Measurements from ENCODE around the gene PSMG1.
A peak's percentile ranks its signal among the peaks of the same experiment; 100 is the strongest.
"Not testable (repeated sequence)": the region's sequence is repeated elsewhere in the genome, so short reads cannot be mapped to it uniquely, and the experiment has no call there.

Gene PSMG1, protein sequence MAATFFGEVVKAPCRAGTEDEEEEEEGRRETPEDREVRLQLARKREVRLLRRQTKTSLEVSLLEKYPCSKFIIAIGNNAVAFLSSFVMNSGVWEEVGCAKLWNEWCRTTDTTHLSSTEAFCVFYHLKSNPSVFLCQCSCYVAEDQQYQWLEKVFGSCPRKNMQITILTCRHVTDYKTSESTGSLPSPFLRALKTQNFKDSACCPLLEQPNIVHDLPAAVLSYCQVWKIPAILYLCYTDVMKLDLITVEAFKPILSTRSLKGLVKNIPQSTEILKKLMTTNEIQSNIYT

DNA sequence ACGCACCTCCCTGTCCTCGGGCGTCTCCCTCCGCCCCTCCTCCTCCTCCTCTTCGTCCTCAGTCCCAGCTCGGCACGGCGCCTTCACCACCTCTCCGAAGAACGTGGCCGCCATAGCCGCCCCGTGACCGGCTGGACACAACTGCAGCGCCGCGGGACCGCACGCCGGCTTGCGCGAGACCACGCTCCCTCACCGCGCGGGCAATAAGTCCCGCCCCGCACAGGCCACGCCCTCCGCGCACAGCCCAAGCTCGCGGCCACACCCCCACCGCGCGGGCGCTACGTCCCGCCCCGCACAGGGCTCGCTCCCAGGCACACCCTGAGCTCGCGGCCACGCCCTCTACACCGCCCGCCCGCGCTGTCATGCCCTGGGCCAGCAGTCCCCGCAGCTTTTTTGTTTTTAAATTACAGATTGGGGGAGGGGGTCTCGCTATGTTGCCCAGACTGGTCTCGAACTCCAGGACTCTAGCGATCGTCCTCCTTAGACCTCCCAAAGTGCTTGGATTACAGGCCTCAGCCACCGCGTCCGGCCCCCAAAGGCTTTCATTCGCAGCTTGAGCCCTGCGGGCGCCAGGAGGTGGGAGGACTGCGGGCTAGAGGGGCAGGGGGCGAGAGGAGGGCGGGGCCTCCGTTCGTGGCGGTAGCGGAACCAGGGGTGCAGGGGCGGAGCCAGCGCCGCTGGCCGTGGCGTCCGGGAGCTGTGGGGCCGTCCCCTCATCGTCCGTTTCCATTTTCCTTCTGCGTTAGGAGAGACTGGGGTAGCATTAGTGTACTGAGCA, at the start of gene PSMG1:
PSMG1 (minus strand) TSS at position 180 of the 778 bp plus-strand sequence; CDS start at position 114, 66 bp downstream.
- peak; percentile 86 to 88 for DNase-seq

GRCh38 chr21:39232861-39233291, 49.6 kb upstream of the PSMG1 start:
- no peak for DNase-seq

GRCh38 chr21:39224930-39225329, 41.7 kb upstream of the PSMG1 start:
- DNase-seq, result no peak

- DNase-seq, result no peak
Observed at GRCh38 chr21:39221997-39222486, 38.8 kb upstream of the PSMG1 start.

DNA sequence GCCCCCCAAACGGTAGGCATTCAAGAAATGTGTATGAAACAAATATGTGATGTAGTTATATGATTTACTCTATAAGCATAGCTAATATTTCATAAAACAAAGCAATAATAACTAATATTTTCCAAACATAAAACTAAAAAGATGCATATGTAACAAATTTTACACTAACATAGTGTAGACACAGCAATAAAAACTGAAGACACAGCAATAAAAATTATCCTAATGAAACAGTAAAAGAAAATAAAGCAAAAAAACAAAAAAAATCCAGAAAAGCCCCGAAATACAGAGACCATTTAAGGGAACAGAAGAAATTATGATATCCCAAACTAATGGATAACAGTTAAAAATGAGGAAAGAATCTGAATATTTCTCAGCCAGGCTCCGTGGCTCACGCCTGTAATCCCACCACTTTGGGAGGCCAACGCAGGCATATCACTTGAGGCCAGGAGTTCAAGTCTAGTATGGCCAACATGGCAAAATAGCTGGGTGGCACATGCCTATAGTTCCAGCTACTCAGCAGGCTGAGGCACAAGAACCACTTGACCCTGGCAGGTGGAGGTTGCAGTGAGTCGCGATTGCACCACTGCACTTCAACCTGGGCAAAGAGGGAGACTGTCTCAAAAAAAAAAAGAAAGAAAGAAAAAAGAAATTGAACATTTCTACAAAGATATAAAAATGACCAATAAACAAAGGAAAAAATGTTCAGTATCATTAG, 38.2 kb upstream of the PSMG1 start:
- DNase-seq, result no peak

DNA sequence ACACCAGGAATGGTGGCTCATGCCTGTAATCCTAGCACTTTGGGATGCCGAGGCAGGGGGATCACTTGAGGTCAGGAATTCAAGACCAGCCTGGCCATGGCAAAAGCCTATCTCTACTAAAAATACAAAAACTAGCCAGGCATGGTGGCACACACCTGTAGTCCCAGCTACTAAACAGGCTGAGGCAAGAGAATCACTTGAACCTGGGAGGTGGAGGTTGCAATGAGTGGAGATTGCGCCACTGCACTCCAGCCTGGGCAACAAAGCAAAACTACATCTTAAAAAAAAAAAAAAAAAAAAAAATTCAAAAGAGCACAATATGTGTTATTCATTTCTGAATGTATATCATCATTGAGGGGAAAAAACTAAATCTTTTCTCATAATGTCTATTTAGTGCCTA, 37.6 kb upstream of the PSMG1 start:
- not testable (repeated sequence) for DNase-seq

DNA sequence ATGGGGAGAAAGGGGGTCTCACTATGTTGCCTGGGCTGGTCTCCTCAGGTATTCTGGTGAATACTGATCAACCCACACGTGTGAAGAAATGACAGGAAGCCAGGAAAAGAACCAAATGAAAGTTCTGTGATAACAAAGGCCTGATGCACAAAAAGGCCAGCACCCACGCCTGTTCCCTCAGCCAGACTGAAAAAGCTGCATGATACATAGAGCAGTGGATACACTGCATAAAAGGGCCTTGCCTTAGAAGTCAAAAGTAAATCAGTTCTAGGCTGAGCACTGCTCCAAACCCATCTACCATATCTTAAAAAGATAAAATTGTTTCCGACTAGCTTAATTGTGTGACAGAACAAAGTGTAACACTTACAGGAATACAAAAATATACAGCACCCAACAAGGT, 36.9 kb upstream of the PSMG1 start:
- no peak for DNase-seq

DNA sequence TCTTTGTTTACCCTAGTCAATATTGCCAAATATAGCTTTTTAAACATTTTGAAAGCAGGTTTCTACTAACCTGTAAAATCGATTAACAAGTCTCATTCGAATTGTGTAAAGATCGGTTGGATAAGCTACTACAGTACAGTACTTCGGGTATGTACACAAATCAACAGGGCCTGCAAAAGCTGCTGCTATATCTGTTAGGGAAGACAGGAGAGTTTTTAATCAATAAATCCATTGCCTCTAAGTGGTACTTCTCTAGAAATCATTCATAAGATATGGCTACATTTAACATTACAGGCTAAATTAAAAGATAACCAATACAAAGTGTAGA, 34.8 kb upstream of the PSMG1 start:
- no peak for DNase-seq

- DNase-seq, result peak in 1 of 2 experiments; percentile 33
Observed at GRCh38 chr21:39217356-39218081, 34.3 kb upstream of the PSMG1 start.

GRCh38 chr21:39216290-39216689, 33.0 kb upstream of the PSMG1 start:
- DNase-seq, result no peak

GRCh38 chr21:39215078-39215477, 31.8 kb upstream of the PSMG1 start:
- no peak for DNase-seq

GRCh38 chr21:39209334-39209688, 26.1 kb upstream of the PSMG1 start:
- no peak for DNase-seq

GRCh38 chr21:39208624-39209333, 25.5 kb upstream of the PSMG1 start:
- no peak for DNase-seq

DNA sequence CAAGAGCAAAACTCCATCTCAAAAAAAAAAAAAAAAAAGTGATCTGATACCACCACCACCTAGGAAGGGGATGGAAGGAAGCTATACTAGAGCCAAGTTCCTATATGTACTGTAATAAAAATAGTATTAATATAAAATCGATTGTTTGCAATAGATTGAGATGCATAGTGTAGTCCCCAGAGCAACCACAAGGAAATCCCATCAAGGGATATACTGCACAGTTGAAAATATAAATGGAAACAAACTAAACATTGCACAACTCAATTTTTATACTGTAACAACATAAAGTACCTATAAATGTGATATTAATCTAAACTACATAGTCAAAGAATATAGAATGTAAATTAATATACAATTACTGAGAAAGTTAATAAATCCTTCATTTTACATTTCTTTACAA, 20.9 kb upstream of the PSMG1 start:
- no peak for DNase-seq

DNA sequence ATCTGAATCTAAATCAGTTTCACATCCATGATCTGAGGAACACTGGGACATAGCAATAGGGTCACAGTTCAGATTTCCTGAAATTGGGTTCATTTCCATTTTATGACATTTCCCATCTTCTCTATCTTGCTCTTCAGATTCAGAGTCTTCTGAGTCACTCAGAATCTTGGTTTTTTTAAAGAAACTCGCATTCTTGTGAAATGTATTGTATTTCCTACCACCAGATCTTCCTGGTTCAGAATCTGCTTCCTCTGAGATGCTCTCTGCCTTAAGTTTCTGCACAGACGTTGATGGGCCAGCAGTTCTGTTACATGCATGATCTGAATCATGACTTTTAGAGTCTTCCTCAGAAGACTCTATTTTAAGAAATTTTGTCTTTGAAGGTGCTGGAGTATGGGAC, 15.5 kb upstream of the PSMG1 start:
- DNase-seq, result no peak

DNA sequence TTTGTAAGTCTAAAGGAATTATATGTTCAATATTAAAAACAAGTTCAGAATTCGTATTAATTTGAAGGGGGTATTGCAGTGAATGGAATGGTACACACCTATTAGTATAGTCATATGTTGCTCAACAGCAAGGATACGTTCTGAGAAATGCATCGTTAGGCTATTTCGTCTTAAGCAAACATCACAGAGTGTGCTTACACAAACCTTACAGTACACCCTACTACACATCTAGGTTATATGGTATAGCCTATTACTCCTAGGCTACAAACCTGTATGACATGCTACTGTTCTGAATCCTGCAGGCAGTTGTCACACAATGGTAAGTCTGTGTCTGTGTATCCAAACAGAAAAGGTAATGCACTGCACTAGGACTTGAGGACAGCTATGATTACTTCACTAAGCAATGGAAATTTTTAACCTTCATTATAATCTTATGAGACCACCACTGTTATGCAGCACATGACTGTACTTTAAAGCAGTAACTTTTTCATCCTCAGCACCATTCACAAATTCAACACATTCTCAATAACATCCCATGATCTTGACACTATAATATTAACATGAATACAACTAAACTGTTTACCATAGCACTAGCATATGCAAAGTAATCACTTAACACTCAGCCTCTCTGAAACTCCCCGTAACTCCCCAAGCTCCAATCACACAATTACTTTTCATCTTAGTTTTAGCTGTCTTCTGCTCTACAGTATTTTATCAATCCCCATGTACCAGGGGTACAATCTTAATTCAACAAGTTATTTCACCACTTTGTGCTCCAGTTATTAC, 14.4 kb upstream of the PSMG1 start:
- no peak for DNase-seq

DNA sequence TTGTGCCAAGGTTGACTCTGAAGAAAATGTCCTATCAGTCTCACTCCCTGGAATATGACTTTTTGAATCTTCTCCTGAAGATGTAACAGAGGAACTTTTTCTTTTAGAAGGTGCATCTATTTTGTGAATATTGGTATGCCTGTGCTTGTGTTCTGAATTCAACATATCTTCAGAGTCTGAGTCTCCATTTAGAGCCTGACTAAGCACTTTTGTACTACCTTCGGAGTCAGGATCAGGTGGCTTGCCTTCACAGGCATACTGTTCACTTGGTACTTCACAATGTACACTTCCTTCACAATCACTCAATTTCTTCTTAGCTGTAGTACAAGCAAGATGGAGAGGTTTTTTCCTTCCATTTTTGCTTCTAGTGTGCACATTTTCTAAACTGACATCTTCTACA, 13.6 kb upstream of the PSMG1 start:
- no peak for DNase-seq

- no peak for DNase-seq
Observed at GRCh38 chr21:39196310-39196709, 13.1 kb upstream of the PSMG1 start.

- no peak for DNase-seq
Observed at GRCh38 chr21:39193380-39193779, 10.1 kb upstream of the PSMG1 start.

GRCh38 chr21:39189857-39190604, 6.8 kb upstream of the PSMG1 start:
- DNase-seq, result no peak
